NCI-H1436 treated with DMSO at 0.1 percent for 48 hours (cell line): Measurements from ENCODE around the gene LEPROT.
"Not testable (repeated sequence)": the region's sequence is repeated elsewhere in the genome, so short reads cannot be mapped to it uniquely, and the experiment has no call there.

Experiments
- DNase-seq: peaks from one replicate; lab custom pipeline; 2025; lab: John Stamatoyannopoulos, UW

LEPROT gene, protein sequence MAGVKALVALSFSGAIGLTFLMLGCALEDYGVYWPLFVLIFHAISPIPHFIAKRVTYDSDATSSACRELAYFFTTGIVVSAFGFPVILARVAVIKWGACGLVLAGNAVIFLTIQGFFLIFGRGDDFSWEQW

DNA sequence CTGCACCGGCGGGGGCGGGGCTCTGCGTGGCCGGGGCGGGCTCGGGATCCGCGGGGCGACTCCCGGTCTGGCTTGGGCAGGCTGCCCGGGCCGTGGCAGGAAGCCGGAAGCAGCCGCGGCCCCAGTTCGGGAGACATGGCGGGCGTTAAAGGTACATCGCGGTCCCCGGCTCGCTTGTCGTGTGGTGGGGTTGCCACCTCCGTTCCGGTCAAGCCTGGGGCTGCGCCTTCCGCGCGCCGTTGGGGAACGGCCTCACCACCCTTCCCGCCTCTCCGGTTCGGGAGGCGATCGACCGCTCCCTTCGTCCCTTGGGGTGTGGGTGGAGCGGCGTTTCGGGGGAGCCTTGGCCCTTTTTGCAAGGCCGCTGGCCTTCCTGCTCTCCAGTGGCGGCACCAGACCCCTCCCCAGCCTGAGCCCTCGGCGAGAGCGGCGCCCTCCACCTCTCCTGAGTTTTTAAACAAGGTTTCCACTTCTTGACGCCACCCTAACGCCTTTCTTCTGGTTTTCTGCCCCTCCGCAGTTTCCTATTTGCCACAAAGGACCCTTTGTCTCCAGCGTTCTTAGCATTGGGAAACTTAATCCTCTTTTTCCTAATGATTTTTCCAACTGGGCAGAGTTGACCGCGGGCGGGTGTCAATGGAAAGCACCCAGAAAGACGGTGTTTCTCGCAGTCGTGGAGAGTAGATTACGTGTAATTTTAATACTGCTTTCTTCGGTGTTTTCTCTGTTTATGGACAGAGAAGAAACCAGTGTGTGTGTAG, at the start of gene LEPROT, which contains the start of gene LEPR:
TSS of gene LEPROT (plus strand) at position 79 of the 761 bp plus-strand sequence. CDS start at position 136, 57 bp downstream.
TSS of gene LEPR (plus strand) at position 79 of the 761 bp plus-strand sequence. CDS start 144,898 bp downstream, outside the sequence.
- no peak for DNase-seq

GRCh38 chr1:65371544-65371943, 48.9 kb upstream of the LEPROT start:
- no peak for DNase-seq

DNA sequence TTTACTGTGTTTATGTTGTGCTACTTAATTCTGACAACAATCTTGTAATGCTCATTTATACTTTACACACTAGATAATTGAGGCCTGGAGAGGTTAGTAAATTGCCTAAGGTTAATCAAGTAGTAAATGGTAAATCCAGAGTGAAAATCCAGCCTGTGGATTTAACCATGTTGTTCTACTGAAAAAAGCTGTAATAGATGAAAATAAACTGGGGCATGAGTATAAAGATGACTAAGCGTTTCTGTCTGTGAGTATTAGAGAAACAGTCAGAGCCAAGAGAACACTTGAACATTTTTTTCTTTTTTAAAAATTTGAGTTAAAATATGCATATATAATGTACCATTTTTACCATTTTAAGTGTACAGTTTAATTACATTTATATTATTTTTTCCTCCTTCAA, 47.9 kb upstream of the LEPROT start:
- no peak for DNase-seq

GRCh38 chr1:65377496-65378246, 42.8 kb upstream of the LEPROT start:
- DNase-seq, result no peak

GRCh38 chr1:65378247-65378946, 42.1 kb upstream of the LEPROT start:
- no peak for DNase-seq

DNA sequence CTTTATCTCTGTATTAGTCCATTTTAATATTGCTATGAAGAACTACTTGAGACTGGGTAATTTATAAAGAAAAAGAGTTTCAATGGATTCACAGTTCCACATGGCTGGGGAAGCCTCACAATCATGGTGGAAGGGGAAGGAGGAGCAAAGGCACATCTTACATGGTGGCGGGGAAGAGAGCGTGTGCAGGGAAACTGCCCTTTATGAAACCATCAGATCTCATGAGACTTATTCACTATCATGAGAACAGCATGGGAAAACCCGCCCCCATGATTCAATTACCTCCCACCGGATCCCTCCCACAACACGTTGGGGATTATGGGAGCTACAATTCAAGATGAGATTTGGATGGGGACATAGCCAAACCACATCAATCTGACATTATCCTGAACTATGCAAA, 36.0 kb upstream of the LEPROT start:
- DNase-seq, result not testable (repeated sequence)

- DNase-seq, result no peak
These were observed 34.0 kb upstream of the LEPROT start for GRCh38 chr1:65386439-65386838.

- no peak for DNase-seq
These were observed 32.6 kb upstream of the LEPROT start for GRCh38 chr1:65387821-65388220.

GRCh38 chr1:65388908-65389695, 31.4 kb upstream of the LEPROT start:
- DNase-seq, result no peak

GRCh38 chr1:65392497-65392896, 28.0 kb upstream of the LEPROT start:
- no peak for DNase-seq

DNA sequence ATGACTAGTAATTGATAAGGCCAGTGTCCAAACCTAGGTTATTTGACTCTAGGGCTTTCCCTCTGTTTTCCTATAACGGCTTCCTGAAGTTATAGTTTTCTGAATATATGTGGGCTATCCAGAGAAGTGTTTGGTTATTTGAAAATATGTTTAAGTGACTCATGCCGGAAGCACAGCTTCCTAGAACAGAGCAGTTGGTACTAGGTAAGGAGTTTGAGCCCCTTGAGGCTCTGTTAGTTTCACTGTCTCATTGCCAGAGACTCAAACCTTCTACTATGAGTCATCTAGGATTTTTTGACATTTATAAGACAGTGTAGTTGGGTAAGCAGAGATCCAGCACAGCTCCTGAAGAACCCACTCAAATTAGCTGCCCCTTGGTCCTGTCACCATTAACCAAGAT, 27.1 kb upstream of the LEPROT start:
- no peak for DNase-seq

GRCh38 chr1:65393928-65394327, 26.5 kb upstream of the LEPROT start:
- no peak for DNase-seq

- no peak for DNase-seq
These were observed 24.4 kb upstream of the LEPROT start for GRCh38 chr1:65395887-65396612.

GRCh38 chr1:65398083-65398482, 22.4 kb upstream of the LEPROT start:
- no peak for DNase-seq

- DNase-seq, result no peak
These were observed 21.5 kb upstream of the LEPROT start for GRCh38 chr1:65399003-65399402.

DNA sequence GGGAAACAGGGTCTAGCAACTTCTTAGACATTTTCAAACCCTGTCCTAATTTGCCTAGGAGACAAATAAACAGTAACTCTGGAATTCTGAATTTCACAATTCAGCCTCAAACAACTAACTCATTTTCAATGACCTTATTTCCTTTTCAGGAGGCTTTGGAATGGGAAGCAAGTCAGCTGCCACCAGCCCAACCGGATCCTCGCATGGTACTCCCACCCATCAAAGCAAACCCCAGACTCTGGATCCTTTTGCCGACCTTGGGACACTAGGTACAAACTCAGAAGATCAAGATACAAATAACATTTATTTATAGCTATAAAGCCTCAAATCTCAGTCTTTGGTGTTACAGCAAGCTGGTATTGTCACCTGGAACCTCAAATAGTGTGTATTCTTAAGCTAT, 18.9 kb upstream of the LEPROT start:
- DNase-seq, result no peak

- no peak for DNase-seq
These were observed 15.5 kb upstream of the LEPROT start for GRCh38 chr1:65404941-65405340.

GRCh38 chr1:65407877-65408276, 12.6 kb upstream of the LEPROT start:
- DNase-seq, result no peak

GRCh38 chr1:65409314-65409713, 11.2 kb upstream of the LEPROT start:
- DNase-seq, result no peak

DNA sequence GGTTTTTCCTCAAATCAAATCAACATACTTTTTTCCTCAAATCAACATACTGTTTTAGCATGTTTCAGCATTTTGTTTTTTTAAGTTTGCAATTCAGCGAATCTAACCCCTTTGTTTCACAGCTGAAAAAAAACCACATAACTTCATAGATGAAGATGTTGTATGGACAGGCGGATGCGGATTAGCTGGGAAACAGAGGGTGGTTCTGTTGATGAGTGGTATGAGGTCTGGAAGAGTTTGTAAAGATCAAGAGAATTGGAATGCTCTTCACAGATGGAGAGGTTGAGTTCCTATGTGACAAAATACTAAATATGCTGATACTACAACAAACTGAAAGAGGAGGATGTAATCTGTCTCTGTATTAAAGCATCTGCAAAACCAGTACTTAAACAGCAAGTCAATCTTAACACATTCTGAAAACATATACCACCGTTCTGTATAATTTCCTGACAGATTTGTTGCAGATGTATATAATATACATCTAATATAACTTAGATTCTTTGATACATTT, 10.6 kb upstream of the LEPROT start:
- DNase-seq, result no peak
